Subcutaneous adipose tissue (tissue), 4 donors: ENCODE results near the gene EIF2AK2. TPM values are rescaled to one million over a fixed set of nuclear protein-coding genes. Genes with fewer than 3 reads are reported as not detected.

ENCODE experiments used
- CTCF ChIP-seq: fragments of 450-650 bp; IDR thresholded peaks from one replicate; pipeline ENCODE4 v1.5.1; 2016; ENCODE audit warnings: low read depth, mild to moderate bottlenecking, control low read depth, antibody characterized with exemption, moderate library complexity
- total RNA-seq, 4 donors: library from RNA; depleted of rRNA; stranded (reverse); fragments of >200 nt; gene quantifications; one replicate each; pipeline ENCODE4 v1.1.0, GENCODE V29; 2016

EIF2AK2 gene
- total RNA-seq, 4 donors from 2014 or later = 24.2 to 30.2 (median 27.5) TPM

DNA sequence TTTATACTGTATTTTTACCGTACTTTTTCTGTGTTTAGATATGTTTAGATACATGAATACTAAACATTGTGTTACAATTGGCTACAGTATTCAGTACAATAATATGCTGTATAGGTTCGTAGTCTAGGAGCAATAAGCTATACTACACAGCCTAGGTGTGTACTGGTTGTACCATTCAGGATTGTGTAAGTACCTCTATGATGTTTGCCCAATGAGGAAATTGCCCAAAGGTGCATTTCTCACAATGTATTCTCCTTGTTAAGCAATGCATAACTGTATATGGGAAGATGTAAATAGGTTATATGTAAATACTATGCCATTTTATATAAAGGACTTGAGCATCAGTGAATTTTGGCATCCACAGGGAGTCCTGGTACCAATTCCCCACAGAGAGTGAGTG is 10.7 kb downstream of the EIF2AK2 start:
- TF ChIP-seq CTCF = no peak

DNA sequence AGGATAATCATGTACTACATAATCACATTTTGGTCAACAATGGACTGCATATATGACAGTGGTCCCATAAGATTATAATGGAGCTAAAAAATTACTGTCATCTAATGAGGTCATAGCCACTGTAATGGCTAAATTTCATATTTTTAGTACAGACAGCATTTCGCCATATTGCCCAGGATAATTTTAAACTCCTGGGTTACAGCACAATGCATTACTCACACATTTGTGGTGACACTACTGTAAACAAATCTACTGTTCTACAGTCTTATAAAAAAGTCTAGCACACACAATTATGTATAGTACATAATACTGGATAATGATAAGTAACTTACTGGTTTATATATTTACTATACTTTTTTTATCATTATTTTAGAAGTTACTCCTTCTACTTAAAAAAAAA is 12.8 kb downstream of the EIF2AK2 start:
- TF ChIP-seq CTCF = no peak

DNA sequence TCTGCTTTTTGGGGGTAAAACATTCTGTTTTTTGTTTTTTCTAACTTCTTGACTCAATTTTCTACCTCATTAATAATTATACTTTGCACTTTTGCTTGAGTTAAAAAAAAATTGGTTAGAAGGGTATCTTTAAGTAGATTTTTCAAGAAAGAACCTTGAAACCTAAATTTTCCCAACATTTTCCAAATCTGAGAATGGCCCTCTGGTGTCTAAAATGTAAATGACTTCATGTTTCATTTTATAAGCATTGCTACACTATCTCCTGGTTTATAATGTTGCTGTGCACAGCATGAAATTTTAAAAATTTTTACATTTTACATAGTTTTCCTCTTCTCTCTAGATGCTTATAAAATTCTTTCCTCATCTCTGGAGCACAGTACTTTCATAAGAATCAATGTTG is 14.2 kb downstream of the EIF2AK2 start:
- no peak for TF ChIP-seq CTCF

DNA sequence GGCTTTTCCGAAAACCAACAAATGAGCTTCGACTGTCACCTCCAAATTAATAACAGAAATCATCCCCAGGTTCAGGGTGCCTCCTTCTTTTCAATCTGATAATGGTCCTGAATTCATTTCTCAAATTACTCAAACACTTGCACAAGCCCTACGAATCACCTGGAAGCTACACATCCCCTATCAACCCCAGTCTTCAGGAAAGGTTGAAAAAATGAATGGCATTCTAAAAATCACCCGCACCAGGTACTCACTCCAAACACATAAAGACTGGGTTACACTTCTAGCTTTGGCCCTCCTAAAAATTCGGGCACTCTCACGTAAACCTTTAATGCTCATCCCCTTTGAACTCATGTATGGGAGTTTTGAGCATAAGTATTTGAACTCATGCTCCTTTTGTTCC is 23.9 kb downstream of the EIF2AK2 start:
- no peak for TF ChIP-seq CTCF

GRCh38 chr2:37125416-37125815 is 31.4 kb downstream of the EIF2AK2 start:
- no peak for TF ChIP-seq CTCF

- no peak for TF ChIP-seq CTCF
These were observed 37.6 kb downstream of the EIF2AK2 start for GRCh38 chr2:37119157-37119556.

- TF ChIP-seq CTCF = no peak
These were observed 39.2 kb downstream of the EIF2AK2 start for GRCh38 chr2:37117566-37117965.
